ENCODE results near the gene MAP3K13. TPM values are rescaled to one million over a fixed set of nuclear protein-coding genes. Genes with fewer than 3 reads are reported as not detected.

The MAP3K13 gene
- total RNA-seq, 2 donors from 2014 or later = 34.0 to 46.9 TPM

DNA sequence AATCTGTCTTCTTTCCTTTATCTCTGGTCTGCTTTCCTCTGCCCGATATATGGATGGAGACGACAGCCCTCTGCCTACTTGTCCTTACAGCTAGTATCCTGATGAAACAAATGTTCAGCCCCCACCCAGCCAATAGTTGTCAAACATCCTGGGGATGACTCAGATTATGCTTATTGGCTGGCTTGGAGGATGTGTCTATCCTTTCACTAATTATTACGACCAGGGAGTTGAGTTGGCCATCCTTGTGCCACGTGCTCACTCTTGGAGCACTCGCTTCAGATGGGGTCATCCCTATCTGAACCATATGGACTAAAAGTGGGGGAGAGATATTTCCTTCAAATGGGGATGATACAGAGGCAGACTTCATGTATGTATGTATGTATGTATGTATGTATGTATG lies 6.4 kb upstream of the MAP3K13 start:
- H3K4me1 ChIP-seq = no peaks in the 10 kb centered on the region
- H3K9ac ChIP-seq (ENCODE audit: low read depth in 2 of 2, low read length in 2 of 2) = no peak overlapping the region
- H3K4me3 ChIP-seq = no peak overlapping the region
- no peaks in the 10 kb centered on the region for H3K27me3 ChIP-seq
- H3K36me3 ChIP-seq = no peaks in the 10 kb centered on the region
- DNase-seq = no peak
- no peaks in the 10 kb centered on the region for H3K9me3 ChIP-seq
- TF ChIP-seq, protein P1, sequence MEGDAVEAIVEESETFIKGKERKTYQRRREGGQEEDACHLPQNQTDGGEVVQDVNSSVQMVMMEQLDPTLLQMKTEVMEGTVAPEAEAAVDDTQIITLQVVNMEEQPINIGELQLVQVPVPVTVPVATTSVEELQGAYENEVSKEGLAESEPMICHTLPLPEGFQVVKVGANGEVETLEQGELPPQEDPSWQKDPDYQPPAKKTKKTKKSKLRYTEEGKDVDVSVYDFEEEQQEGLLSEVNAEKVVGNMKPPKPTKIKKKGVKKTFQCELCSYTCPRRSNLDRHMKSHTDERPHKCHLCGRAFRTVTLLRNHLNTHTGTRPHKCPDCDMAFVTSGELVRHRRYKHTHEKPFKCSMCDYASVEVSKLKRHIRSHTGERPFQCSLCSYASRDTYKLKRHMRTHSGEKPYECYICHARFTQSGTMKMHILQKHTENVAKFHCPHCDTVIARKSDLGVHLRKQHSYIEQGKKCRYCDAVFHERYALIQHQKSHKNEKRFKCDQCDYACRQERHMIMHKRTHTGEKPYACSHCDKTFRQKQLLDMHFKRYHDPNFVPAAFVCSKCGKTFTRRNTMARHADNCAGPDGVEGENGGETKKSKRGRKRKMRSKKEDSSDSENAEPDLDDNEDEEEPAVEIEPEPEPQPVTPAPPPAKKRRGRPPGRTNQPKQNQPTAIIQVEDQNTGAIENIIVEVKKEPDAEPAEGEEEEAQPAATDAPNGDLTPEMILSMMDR (IDR thresholded peaks at IDR 0.05) = no peak
- no peak overlapping the region for H3K27ac ChIP-seq
- intact Hi-C loops (cut with DNase I) = no loop called here

DNA sequence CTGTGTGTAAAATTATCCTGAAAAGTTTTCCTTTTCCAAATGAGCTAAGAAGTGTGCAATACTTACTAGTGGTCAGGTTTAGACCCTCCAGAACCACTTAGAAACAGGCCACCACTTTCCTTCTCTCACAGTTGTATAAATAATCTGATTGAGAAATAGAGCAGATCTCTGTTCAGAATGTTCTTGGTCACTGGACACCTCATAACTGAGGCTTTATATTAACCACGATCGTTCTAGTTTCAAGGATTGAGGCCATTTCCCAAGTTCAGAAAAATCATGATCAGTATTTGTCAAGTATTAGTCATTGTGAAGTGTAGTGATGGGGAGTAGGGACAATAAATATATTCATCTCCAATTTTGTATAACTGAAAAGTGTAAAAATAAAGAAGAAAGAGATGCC lies 1.0 kb upstream of the MAP3K13 start:
- no peak overlapping the region for H3K4me3 ChIP-seq
- H3K27ac ChIP-seq = no peak overlapping the region
- H3K9me3 ChIP-seq = no peaks in the 10 kb centered on the region
- no peak overlapping the region for H3K9ac ChIP-seq (ENCODE audit: low read depth in 2 of 2, low read length in 2 of 2)
- H3K36me3 ChIP-seq = no peaks in the 10 kb centered on the region
- no peaks in the 10 kb centered on the region for H3K27me3 ChIP-seq
- H3K4me1 ChIP-seq = no peaks in the 10 kb centered on the region
- TF ChIP-seq, protein P1 (IDR thresholded peaks at IDR 0.05) = no peak
- intact Hi-C loops (cut with DNase I) = no loop called here
- no peak for DNase-seq

DNA sequence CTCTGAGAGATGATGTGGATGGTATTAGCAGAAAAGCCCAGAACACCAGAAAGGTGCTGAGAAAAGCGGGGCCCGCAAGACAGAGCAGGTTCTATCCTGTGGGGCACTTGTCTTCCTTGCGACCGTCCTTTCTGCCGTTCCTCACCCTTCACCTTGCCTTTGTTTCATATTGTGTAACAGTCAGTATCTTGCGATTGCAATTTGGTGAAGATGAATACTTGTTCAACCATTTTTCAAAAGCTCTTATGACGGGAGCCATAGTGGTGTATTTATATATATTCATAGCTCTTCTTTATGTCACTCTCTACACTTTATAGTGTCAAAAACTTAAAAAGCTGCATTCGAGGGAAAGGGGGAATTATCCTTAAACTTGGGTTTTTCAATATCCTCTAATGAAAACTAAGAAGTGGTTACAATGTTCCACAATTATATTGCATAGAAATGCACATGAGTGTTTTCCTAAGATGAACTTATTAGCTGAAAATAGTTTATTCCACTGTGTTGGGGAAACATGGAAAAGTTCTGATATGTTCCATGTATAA lies 797 bp downstream of the MAP3K13 start:
- Histone ChIP-seq H3K27me3 (no peaks in the 10 kb centered on the region), H3K4me1 (no peaks in the 10 kb centered on the region), H3K4me3 (peak overlapping the region; percentile 33), H3K36me3 (no peaks in the 10 kb centered on the region), H3K9me3 (no peaks in the 10 kb centered on the region), H3K27ac (peak overlapping the region; percentile 9), H3K9ac (ENCODE audit: low read depth in 2 of 2, low read length in 2 of 2) (peak overlapping the region in 1 of 2 donors; percentile 26)
- DNase-seq = no peak
- intact Hi-C loops (cut with DNase I) = no loop called here
- TF ChIP-seq, protein P1 (IDR thresholded peaks at IDR 0.05) = no peak

DNA sequence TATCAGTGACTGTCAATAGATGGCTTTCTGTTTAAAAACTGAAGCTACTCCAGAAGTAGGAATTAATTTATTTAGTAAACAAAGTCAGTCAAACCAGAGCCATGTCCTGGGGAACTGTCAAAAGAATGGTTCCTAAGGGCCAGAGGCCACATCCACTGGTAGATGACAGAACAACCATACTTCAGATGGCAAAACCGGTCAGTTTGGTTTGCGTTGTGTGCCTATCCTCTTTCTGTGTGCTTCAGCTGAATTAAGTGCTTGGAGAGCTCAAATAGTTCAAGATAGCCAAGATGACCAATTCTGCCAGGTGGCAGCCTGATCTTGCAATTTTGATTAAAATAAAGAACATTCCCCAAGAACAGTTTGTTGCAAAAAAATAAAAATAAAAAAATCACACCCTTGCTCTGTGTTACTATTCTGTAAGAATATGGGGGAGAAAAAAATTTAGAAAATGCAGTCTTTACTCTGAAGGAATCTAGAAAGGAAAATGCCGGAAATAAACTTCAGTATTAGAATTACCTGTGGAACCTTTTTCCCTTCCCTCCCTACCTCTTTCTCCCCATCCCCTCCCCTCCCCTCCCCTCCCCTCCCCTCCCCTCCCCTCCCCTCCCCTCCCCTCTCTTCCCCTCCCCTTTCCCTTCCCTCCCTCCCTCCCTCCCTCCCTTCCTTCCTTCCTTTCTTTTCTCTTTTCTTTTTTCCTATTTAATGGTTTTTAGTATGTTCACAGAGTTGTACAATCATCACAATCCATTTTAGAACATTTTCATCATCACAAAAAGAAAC lies 2.5 kb downstream of the MAP3K13 start:
- no peak overlapping the region for H3K27ac ChIP-seq

DNA sequence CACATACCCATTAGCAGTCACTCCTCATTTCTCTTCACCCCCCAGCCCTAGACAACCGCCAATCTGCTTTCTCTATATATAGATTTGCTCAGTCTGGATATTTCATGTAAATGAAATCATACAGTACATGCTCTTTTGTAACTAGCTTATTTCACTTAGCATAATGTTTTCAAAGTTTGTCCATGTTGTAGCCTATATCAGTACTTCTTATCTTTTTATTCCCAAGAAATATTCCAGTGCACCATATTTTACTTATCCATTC lies 3.1 kb downstream of the MAP3K13 start:
- H3K9me3 ChIP-seq = no peaks in the 10 kb centered on the region
- DNase-seq = no peak
- TF ChIP-seq, protein P1 (IDR thresholded peaks at IDR 0.05) = no peak
- H3K4me1 ChIP-seq = no peaks in the 10 kb centered on the region
- intact Hi-C loops (cut with DNase I) = no loop called here
- H3K27ac ChIP-seq = no peak overlapping the region
- no peak overlapping the region for H3K9ac ChIP-seq (ENCODE audit: low read depth in 2 of 2, low read length in 2 of 2)
- no peaks in the 10 kb centered on the region for H3K36me3 ChIP-seq
- no peaks in the 10 kb centered on the region for H3K27me3 ChIP-seq
- no peak overlapping the region for H3K4me3 ChIP-seq

More for the DNA sequence above, 2.5 kb downstream of the MAP3K13 start:
- no peaks in the 10 kb centered on the region for H3K9me3 ChIP-seq
- H3K36me3 ChIP-seq = no peaks in the 10 kb centered on the region
- no peaks in the 10 kb centered on the region for H3K27me3 ChIP-seq
- H3K9ac ChIP-seq (ENCODE audit: low read depth in 2 of 2, low read length in 2 of 2) = no peak overlapping the region
- DNase-seq = peak; percentile 52
- no peak overlapping the region for H3K4me3 ChIP-seq
- H3K4me1 ChIP-seq = no peaks in the 10 kb centered on the region
- TF ChIP-seq, protein P1 (IDR thresholded peaks at IDR 0.05) = no peak
- intact Hi-C loops (cut with DNase I) = no loop called here

All from colonic mucosa (tissue), 4 donors.